Spinal cord (tissue), 10 donors: ENCODE measurements around the gene DNHD1. TPM values are rescaled to one million over a fixed set of nuclear protein-coding genes. Genes with fewer than 3 reads are reported as not detected.

ENCODE experiments used
- DNase-seq, 6 donors: peaks; one replicate each; pipeline versions ENCODE4 v3.0.0 to v3.0.0-alpha.2; 2013 to 2015; ENCODE audit warnings: low spot score in 6 of 6, low read depth in 4 of 6
- H3K27ac ChIP-seq: one replicate; pipeline ENCODE4 v1.5.1; 2013; ENCODE audit warnings: low read depth, low read length, control low read depth
- H3K27me3 ChIP-seq: one replicate; pipeline ENCODE4 v1.6.1; 2013; ENCODE audit warnings: low read length; ENCODE audit not compliant: control insufficient read depth, insufficient read depth
- H3K36me3 ChIP-seq: one replicate; pipeline ENCODE4 v1.6.1; 2013; ENCODE audit warnings: low read length; ENCODE audit not compliant: control insufficient read depth, insufficient read depth
- H3K4me1 ChIP-seq: one replicate; pipeline ENCODE4 v1.6.1; 2013; ENCODE audit warnings: low read length; ENCODE audit not compliant: control insufficient read depth, insufficient read depth
- H3K4me3 ChIP-seq: one replicate; pipeline ENCODE4 v1.5.1; 2013; ENCODE audit warnings: low read depth, low read length, control low read depth
- H3K9me3 ChIP-seq: one replicate; pipeline ENCODE4 v1.6.1; 2013; ENCODE audit warnings: low read length; ENCODE audit not compliant: control insufficient read depth, insufficient read depth
- WGBS: methylation state at CpG from one replicate; pipeline ENCODE4 v1.1.5; 2013; ENCODE audit warnings: missing lambda C conversion rate; ENCODE audit not compliant: insufficient coverage; 5-methylcytosine and 5-hydroxymethylcytosine counted together
- polyA plus RNA-seq, 2 donors: library from polyadenylated mRNA; unstranded; fragments of 120-200 nt; gene quantifications; one replicate each; pipeline ENCODE4 v1.2.1, GENCODE V29; 2013; ENCODE audit not compliant: insufficient read length in 2 of 2
- total RNA-seq, 2 donors: library from RNA; depleted of rRNA in 1 of 2; stranded (reverse); fragments of 120-200 nt in 1 of 2; fragments of >200 nt in 1 of 2; gene quantifications; one replicate each; pipeline versions ENCODE4 v1.2.3 to v1.2.4, GENCODE V29; 2013 to 2014
- donor health status: healthy.

Gene DNHD1
- total and polyA plus RNA-seq, 4 donors, result 6.6 to 22.7 (median 12.2) TPM

DNA sequence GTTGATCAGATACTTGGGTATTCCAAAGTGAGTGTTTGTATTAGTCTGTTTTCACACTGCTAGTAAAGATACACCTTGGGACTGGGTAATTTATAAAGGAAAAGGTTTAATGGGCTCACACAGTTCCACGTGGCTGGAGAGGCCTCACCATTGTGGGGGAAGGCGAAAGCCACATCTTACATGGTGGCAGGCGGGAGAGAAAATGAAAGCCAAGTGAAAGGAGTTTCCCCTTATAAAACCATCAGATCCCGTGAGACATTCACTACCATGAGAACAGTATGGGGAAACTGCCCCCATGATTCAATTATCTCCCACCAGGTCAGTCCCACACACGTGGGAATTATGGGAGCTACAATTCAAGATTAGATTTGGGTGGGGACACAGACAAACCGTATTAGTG is 8.7 kb upstream of the DNHD1 start:
- H3K9me3 ChIP-seq, result no peaks in the 10 kb centered on the region
- no peaks in the 10 kb centered on the region for H3K27me3 ChIP-seq
- H3K4me3 ChIP-seq, result no peak overlapping the region
- H3K27ac ChIP-seq, result no peak overlapping the region
- WGBS, result no CpG with 5 or more reads among the region's 6 CpGs
- peaks cover 19% of the 10 kb centered on the region for H3K36me3 ChIP-seq
- no peaks in the 10 kb centered on the region for H3K4me1 ChIP-seq
- no peak for DNase-seq

GRCh38 chr11:6488821-6489220 is 8.3 kb upstream of the DNHD1 start:
- peaks cover 18% of the 10 kb centered on the region for H3K36me3 ChIP-seq
- WGBS, result 94% methylated on average over 2 of the region's 3 CpGs

DNA sequence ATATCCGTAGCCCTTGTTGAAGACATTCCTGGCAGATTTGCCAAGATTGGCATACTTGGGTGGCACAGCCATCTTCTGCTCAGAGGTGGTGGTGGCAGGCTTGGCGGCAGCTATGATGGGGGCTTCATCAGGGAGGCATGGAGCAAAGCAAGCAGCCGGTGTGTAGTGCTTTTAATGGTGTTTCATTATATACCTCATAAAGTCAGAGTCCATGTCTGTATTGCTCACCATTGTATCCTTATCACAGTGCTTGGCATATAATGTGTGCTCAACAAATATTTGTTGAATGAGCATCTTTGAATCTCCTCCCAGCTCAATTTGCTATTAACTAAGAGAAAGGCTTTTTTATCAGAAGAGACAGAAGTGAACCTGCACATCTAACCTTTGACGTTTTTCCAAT is 7.8 kb upstream of the DNHD1 start:
- Histone ChIP-seq H3K9me3 (no peaks in the 10 kb centered on the region), H3K4me3 (no peak overlapping the region), H3K36me3 (peaks cover 14% of the 10 kb centered on the region), H3K4me1 (no peaks in the 10 kb centered on the region), H3K27me3 (no peaks in the 10 kb centered on the region), H3K27ac (no peak overlapping the region)
- no peak for DNase-seq
- 84% methylated on average over 2 of the region's 4 CpGs for WGBS

More at GRCh38 chr11:6488821-6489220, 8.3 kb upstream of the DNHD1 start:
- no peak for DNase-seq
- no peak overlapping the region for H3K27ac ChIP-seq
- no peaks in the 10 kb centered on the region for H3K4me1 ChIP-seq
- H3K4me3 ChIP-seq, result no peak overlapping the region
- H3K27me3 ChIP-seq, result no peaks in the 10 kb centered on the region
- H3K9me3 ChIP-seq, result no peaks in the 10 kb centered on the region

- peaks cover 30% of the 10 kb centered on the region for H3K36me3 ChIP-seq
- no peak overlapping the region for H3K27ac ChIP-seq
- 95% methylated on average over 7 of the region's 7 CpGs for WGBS
- H3K4me1 ChIP-seq, result peaks cover 4% of the 10 kb centered on the region
- H3K9me3 ChIP-seq, result no peaks in the 10 kb centered on the region
- H3K4me3 ChIP-seq, result no peak overlapping the region
- DNase-seq, result no peak
- H3K27me3 ChIP-seq, result no peaks in the 10 kb centered on the region
Observed at GRCh38 chr11:6498121-6498520, 1.0 kb downstream of the DNHD1 start.

DNA sequence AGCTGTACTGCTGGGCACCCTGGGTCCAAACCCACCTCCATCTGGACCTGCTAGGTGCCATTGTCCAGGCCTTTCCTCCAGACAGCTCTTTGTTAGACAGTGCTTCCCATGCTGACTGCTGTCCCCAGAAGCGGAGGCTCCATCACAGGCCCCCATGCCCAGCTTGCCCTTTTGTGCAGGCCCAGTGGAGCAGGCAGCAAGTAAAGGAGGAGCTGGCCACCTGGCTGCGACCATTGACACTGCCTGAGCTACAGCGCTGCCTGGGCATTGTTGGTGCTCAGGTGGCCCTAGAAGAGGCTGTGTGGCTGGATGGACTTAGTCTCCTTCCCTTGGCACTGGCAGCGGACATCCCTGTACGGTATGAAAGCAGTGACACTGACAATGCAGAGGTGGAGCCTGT is 1.5 kb downstream of the DNHD1 start:
- no peak overlapping the region for H3K4me3 ChIP-seq
- peaks cover 30% of the 10 kb centered on the region for H3K36me3 ChIP-seq
- no peaks in the 10 kb centered on the region for H3K27me3 ChIP-seq
- WGBS, result 97% methylated on average over 5 of the region's 5 CpGs
- no peak overlapping the region for H3K27ac ChIP-seq
- no peaks in the 10 kb centered on the region for H3K9me3 ChIP-seq
- H3K4me1 ChIP-seq, result peaks cover 4% of the 10 kb centered on the region
- no peak for DNase-seq

DNA sequence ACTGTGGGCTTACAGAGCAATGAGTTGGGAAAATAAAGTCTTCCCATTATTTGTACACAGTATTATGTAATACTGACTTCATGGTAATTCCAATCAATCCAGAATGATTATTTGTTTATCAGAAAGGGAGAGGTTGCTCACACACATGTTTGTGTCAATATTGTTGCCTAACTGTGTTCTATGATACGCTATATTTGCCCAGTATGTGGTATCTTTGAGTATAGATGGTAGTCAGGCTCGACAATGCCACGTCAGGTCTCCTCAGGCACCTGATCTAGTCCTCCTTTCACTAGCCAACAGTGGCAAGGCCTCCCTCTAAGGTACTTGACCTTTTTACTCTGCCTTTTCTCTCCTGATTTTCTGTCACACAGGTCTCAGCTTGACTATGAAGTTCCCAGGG is 5.3 kb downstream of the DNHD1 start:
- Histone ChIP-seq H3K4me3 (no peak overlapping the region), H3K36me3 (peaks cover 25% of the 10 kb centered on the region), H3K4me1 (no peaks in the 10 kb centered on the region), H3K27ac (no peak overlapping the region), H3K27me3 (no peaks in the 10 kb centered on the region), H3K9me3 (no peaks in the 10 kb centered on the region)
- no peak for DNase-seq
- WGBS, result 83% methylated on average over 1 of the region's 3 CpGs

- H3K27me3 ChIP-seq, result no peaks in the 10 kb centered on the region
- no peak overlapping the region for H3K4me3 ChIP-seq
- WGBS, result 43% methylated on average over 1 of the region's 3 CpGs
- H3K4me1 ChIP-seq, result no peaks in the 10 kb centered on the region
- no peak overlapping the region for H3K27ac ChIP-seq
- no peaks in the 10 kb centered on the region for H3K9me3 ChIP-seq
- H3K36me3 ChIP-seq, result peaks cover 12% of the 10 kb centered on the region
- DNase-seq, result no peak
Observed at GRCh38 chr11:6504166-6504565, 7.1 kb downstream of the DNHD1 start.

DNA sequence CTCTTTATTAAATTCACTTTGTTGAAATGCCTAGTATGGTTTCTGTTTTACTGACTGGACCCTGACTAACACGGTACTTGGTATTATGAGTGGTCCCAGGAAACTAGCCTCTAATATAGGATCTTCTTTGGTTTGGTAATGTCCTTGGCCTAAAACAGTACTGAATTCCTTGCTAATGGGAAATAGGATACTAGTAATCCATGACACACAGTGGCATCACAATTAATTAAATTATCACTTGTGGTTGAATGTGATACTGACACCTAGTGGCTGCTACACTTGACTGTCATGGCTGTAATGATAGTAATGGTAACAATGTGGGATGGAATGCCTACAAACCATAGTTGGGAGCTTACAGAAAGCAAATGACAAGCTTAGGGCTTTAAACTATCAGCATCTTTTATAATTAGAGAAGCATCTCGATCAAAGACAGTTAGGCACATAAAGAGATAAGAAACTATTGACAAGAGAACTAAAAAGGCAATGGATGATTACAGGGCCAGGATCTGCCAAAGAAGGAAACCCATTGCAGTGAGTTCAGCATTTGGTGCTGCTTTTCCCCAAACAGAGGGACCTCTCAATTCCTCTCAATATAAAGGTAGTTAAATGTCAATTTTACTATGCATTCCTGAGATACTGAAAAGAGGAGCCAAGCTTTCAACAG is 8.6 kb downstream of the DNHD1 start:
- no peaks in the 10 kb centered on the region for H3K27me3 ChIP-seq
- DNase-seq, result peak in 3 of 6 donors; percentile 19 to 80 (median 63)
- WGBS, result no CpG with 5 or more reads among the region's 2 CpGs

GRCh38 chr11:6516865-6517264 is 19.8 kb downstream of the DNHD1 start:
- DNase-seq, result no peak
- no peaks in the 10 kb centered on the region for H3K27me3 ChIP-seq
- H3K36me3 ChIP-seq, result peaks cover 14% of the 10 kb centered on the region

More for the DNA sequence above, 8.6 kb downstream of the DNHD1 start:
- H3K9me3 ChIP-seq, result no peaks in the 10 kb centered on the region
- H3K4me3 ChIP-seq, result no peak overlapping the region
- no peaks in the 10 kb centered on the region for H3K4me1 ChIP-seq
- H3K27ac ChIP-seq, result no peak overlapping the region
- H3K36me3 ChIP-seq, result peaks cover 12% of the 10 kb centered on the region

DNA sequence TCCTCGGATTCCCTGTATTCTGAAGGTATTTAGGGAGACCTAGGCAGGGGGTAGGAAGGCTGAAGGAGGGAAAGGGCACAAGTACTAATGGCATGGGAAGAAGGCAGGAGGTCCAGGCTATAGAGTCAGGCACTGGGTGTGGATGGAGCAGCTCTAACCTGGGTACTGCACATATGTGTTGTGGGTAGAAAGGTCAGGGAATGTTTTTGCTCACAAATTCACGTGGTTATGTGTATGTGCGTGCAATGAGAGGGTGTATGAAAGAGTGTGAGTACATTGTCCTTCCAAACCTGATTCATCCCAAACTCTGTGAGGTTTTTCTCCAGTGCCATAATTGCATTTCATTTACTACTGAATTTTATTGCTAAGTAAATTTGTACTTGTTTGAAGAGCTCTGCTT is 23.2 kb downstream of the DNHD1 start:
- H3K4me3 ChIP-seq, result no peak overlapping the region
- H3K36me3 ChIP-seq, result peaks cover 8% of the 10 kb centered on the region
- H3K4me1 ChIP-seq, result no peaks in the 10 kb centered on the region
- H3K9me3 ChIP-seq, result no peaks in the 10 kb centered on the region
- 100% methylated on average over 1 of the region's 3 CpGs for WGBS
- H3K27ac ChIP-seq, result no peak overlapping the region
- no peak for DNase-seq
- no peaks in the 10 kb centered on the region for H3K27me3 ChIP-seq

More at GRCh38 chr11:6516865-6517264, 19.8 kb downstream of the DNHD1 start:
- Histone ChIP-seq H3K4me1 (no peaks in the 10 kb centered on the region), H3K4me3 (no peak overlapping the region), H3K9me3 (no peaks in the 10 kb centered on the region), H3K27ac (no peak overlapping the region)
